GM23338 (cell line): Measurements from ENCODE around the gene CFAP126.

Experiments used
- CREB1 ChIP-seq: fragments of 250-450 bp; sonication (Bioruptor Pico); IDR thresholded peaks from 2 replicates; pipeline ENCODE4 v1.5.0; 2020; ENCODE audit warnings: low read depth, mild to moderate bottlenecking, moderate library complexity
- CTCF ChIP-seq, 2 experiments: fragments of 200-600 bp in 1 of 2; sonication (generic) in 1 of 2; conservative IDR thresholded peaks; 2 replicates each; pipeline versions ENCODE4 v1.5.1 to v1.6.1; 2016 to 2017; ENCODE audit warnings: antibody characterized with exemption in 2 of 2, low read depth in 2 of 2, mild to moderate bottlenecking in 2 of 2, moderate library complexity in 1 of 2
- ETS1 ChIP-seq: IDR thresholded peaks from 2 replicates; pipeline ENCODE4 v1.6.1; 2016; ENCODE audit warnings: antibody characterized with exemption
- EZH2 ChIP-seq: fragments of 200-600 bp; sonication (generic); IDR thresholded peaks from one replicate; pipeline ENCODE4 v1.8.0; 2017; ENCODE audit warnings: antibody characterized with exemption, mild to moderate bottlenecking, low read depth; ENCODE audit not compliant: unreplicated experiment
- EZH2phosphoT487 ChIP-seq: fragments of 200-600 bp; sonication (generic); IDR thresholded peaks from one replicate; pipeline ENCODE4 v1.8.1; 2018; ENCODE audit warnings: antibody characterized with exemption; ENCODE audit not compliant: unreplicated experiment
- JUNB ChIP-seq: IDR thresholded peaks from one replicate; pipeline ENCODE4 v1.6.1; 2016; ENCODE audit warnings: antibody characterized with exemption; ENCODE audit not compliant: unreplicated experiment
- NANOG ChIP-seq: IDR thresholded peaks from 2 replicates; pipeline ENCODE4 v1.6.1; 2016; ENCODE audit warnings: antibody characterized with exemption, borderline replicate concordance
- POLR2AphosphoS5 ChIP-seq: IDR thresholded peaks from 2 replicates; pipeline ENCODE4 v1.6.1; 2016; ENCODE audit warnings: antibody characterized with exemption, low read depth
- REST ChIP-seq: IDR thresholded peaks from one replicate; pipeline ENCODE4 v1.6.1; 2018; ENCODE audit warnings: antibody characterized with exemption; ENCODE audit not compliant: unreplicated experiment
- STAT1 ChIP-seq: IDR thresholded peaks from one replicate; pipeline ENCODE4 v1.6.1; 2016; ENCODE audit warnings: antibody characterized with exemption; ENCODE audit not compliant: unreplicated experiment
- ZNF114 ChIP-seq: fragments of 250-450 bp; sonication (Bioruptor Pico); IDR thresholded peaks from 2 replicates; pipeline ENCODE4 v1.5.0; 2020; ENCODE audit warnings: mild to moderate bottlenecking, moderate library complexity
- ZNF331 ChIP-seq: fragments of 250-450 bp; sonication (Bioruptor Pico); IDR thresholded peaks from 2 replicates; pipeline ENCODE4 v1.5.0; 2020; ENCODE audit warnings: low read depth, mild to moderate bottlenecking, moderate library complexity
- ZNF462 ChIP-seq: fragments of 250-450 bp; sonication (Bioruptor Pico); IDR thresholded peaks from 2 replicates; pipeline ENCODE4 v1.5.0; 2020; ENCODE audit warnings: mild to moderate bottlenecking, moderate library complexity

GRCh38 chr1:161365207-161365606 lies 2.5 kb downstream of the CFAP126 start:
- no peak for TF ChIP-seq CTCF (conservative IDR thresholded peaks at IDR 0.05; ENCODE audit: low read depth in 2 of 2)
- TF ChIP-seq REST, result no peak
- TF ChIP-seq JUNB, result no peak
- TF ChIP-seq EZH2, result no peak
- TF ChIP-seq POLR2AphosphoS5, result no peak
- no peak for TF ChIP-seq EZH2phosphoT487
- TF ChIP-seq CREB1 (CRISPR knock-in tag), result no peak
- no peak for TF ChIP-seq ZNF114
- TF ChIP-seq ETS1, result no peak
- no peak for TF ChIP-seq NANOG
- TF ChIP-seq STAT1, result no peak
- no peak for TF ChIP-seq ZNF462 (CRISPR knock-in tag)
- no peak for TF ChIP-seq ZNF331 (CRISPR knock-in tag)
